PC-9 (cell line): ENCODE results near the gene ALG12. TPM values are rescaled to one million over a fixed set of nuclear protein-coding genes. Genes with fewer than 3 reads are reported as not detected.

Experiments used
- BruUV-seq: library from RNA; stranded (reverse); fragments of 400-500 nt; replicated peaks from 2 replicates; lab custom pipeline; 2021; lab: Mats Ljungman, UMichigan
- CTCF ChIA-PET: fragments of 300-600 bp; sonication (Branson Sonifier 250); formaldehyde crosslinking; loops from one replicate; lab custom pipeline; 2022; ENCODE audit warnings: antibody characterized with exemption; lab: Charles Lee
- POLR2A ChIA-PET: fragments of 300-600 bp; sonication (Branson Sonifier 250); formaldehyde crosslinking; loops from one replicate; lab custom pipeline; 2022; ENCODE audit warnings: antibody characterized with exemption; ENCODE audit not compliant: unreplicated experiment; lab: Charles Lee
- DNase-seq, 2 experiments: peaks; one replicate each; pipeline versions ENCODE4 v3.0.0 to v3.0.0-alpha.2; 2015 to 2022; ENCODE audit warnings: mixed read lengths in 1 of 2
- H2AFZ ChIP-seq: fragments of 200-600 bp; sonication (generic); 2 replicates; pipeline ENCODE4 v1.8.1; 2017; ENCODE audit warnings: antibody characterized with exemption
- H3F3A ChIP-seq: fragments of 200-600 bp; sonication (generic); 2 replicates; pipeline ENCODE4 v1.8.1; 2017; ENCODE audit warnings: antibody characterized with exemption, mild to moderate bottlenecking, low read depth; ENCODE audit not compliant: insufficient read depth
- H3K27ac ChIP-seq: fragments of 200-600 bp; sonication (generic); 2 replicates; pipeline ENCODE4 v1.6.1; 2016; ENCODE audit warnings: mixed run types
- H3K27me3 ChIP-seq: fragments of 200-600 bp; sonication (generic); 2 replicates; pipeline ENCODE4 v1.6.1; 2016; ENCODE audit warnings: low read depth, mixed run types; ENCODE audit not compliant: insufficient read depth
- H3K36me3 ChIP-seq: fragments of 200-600 bp; sonication (generic); 2 replicates; pipeline ENCODE4 v1.6.1; 2016; ENCODE audit warnings: low read depth, mixed run types
- H3K4me1 ChIP-seq: fragments of 200-600 bp; sonication (generic); replicated peaks from 2 replicates; pipeline ENCODE4 v1.6.1; 2016; ENCODE audit warnings: mixed run types; ENCODE audit not compliant: insufficient read depth
- H3K4me2 ChIP-seq: fragments of 200-600 bp; sonication (generic); 2 replicates; pipeline ENCODE4 v1.6.1; 2017; ENCODE audit warnings: mixed run types
- H3K4me3 ChIP-seq: fragments of 200-600 bp; sonication (generic); 2 replicates; pipeline ENCODE4 v1.6.1; 2016; ENCODE audit warnings: mixed run types
- H3K79me2 ChIP-seq: fragments of 200-600 bp; sonication (generic); 2 replicates; pipeline ENCODE4 v1.6.1; 2017; ENCODE audit warnings: low read depth, mixed run types
- H3K9me2 ChIP-seq: fragments of 200-600 bp; sonication (generic); 2 replicates; pipeline ENCODE4 v1.8.1; 2017; ENCODE audit warnings: mild to moderate bottlenecking; ENCODE audit not compliant: insufficient read depth
- H3K9me3 ChIP-seq: fragments of 200-600 bp; sonication (generic); 2 replicates; pipeline ENCODE4 v1.8.1; 2016; ENCODE audit warnings: low read depth; ENCODE audit not compliant: insufficient read depth
- H4K20me1 ChIP-seq: fragments of 200-600 bp; sonication (generic); 2 replicates; pipeline ENCODE4 v1.8.1; 2017; ENCODE audit not compliant: insufficient read depth
- EZH2 ChIP-seq: fragments of 200-600 bp; sonication (generic); IDR thresholded peaks from 2 replicates; pipeline ENCODE4 v1.8.0; 2017; ENCODE audit warnings: antibody characterized with exemption, low read depth
- intact Hi-C: fragments of 100-400 bp; cut with micrococcal nuclease; formaldehyde crosslinking; loops from one replicate; pipeline ENCODE4 v1.10.0; 2022; ENCODE audit not compliant: unreplicated experiment
- total RNA-seq: library from RNA; stranded (reverse); gene quantifications from 2 replicates; pipeline ENCODE4 v1.2.3, GENCODE V29; 2021
- TF ChIP-seq, protein P1 (sequence below): fragments of 200-600 bp; sonication (generic); conservative IDR thresholded peaks from 2 replicates; pipeline ENCODE4 v1.6.1; 2017; ENCODE audit warnings: mixed run types, antibody characterized with exemption, mild to moderate bottlenecking, moderate library complexity

ALG12 gene
- total RNA-seq, 1 experiment from 2014 or later, result 16.8 TPM

- ChIA-PET POLR2A (no interaction called here), CTCF (no interaction called here)
- H3F3A ChIP-seq, result peaks cover 15% of the 10 kb centered on the region; the same call in 1 of the 2 replicates
Observed at GRCh38 chr22:49893025-49893424, 25.2 kb downstream of the ALG12 start.

DNA sequence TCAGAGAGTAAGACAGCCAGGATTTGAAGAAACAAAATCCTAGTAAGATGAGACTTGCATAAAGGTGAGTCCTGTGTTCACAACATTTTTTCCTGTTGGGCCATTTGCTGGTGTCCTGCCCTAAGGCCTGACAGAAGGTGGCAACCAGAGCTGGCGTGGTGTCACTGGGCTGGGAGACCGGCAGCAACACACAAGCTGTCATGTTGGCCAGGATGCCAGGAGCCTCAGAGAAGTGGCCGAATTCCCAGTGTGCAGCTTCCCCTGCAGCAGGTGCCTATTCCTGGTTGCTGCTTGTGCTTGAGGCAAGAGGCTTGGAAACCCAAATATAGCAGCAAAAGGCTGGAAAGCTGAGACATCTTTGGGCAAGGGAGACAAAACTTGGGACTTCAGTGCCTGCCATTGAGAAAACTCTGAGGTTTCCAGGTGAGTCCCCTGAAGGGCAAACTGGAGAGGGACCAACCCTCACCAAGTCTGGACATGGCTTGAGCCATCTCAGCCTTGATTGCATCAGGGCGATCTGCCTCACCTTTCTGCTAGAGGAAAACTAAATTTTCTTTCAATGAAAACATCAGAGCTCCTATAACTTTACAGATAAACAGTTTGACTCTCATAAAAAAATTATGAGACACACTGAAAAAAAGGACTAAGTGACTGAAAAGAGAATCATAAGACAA, 25.9 kb downstream of the ALG12 start:
- intact Hi-C loops, result loop anchor here (10.0 kb wide), 1 partner anchor 78 kb away; no protein-coding TSS in a partner anchor
- H4K20me1 ChIP-seq, result peaks cover 8% of the 10 kb centered on the region
- no peaks in the 10 kb centered on the region for H3K79me2 ChIP-seq
- ChIA-PET CTCF (no interaction called here), POLR2A (interaction anchor here (0.6 kb wide), 1 partner anchor 22 kb away, joined by 3 read pairs; no protein-coding TSS in a partner anchor)
- no peaks in the 10 kb centered on the region for H3K27me3 ChIP-seq
- H3K4me3 ChIP-seq, result no peak overlapping the region
- no peak overlapping the region for H3K4me2 ChIP-seq
- peaks cover 22% of the 10 kb centered on the region for H3K36me3 ChIP-seq
- no peaks in the 10 kb centered on the region for H3K4me1 ChIP-seq
- H3K27ac ChIP-seq, result no peak overlapping the region
- no peaks in the 10 kb centered on the region for H3K9me2 ChIP-seq
- H2AFZ ChIP-seq, result no peak overlapping the region
- TF ChIP-seq, protein P1, sequence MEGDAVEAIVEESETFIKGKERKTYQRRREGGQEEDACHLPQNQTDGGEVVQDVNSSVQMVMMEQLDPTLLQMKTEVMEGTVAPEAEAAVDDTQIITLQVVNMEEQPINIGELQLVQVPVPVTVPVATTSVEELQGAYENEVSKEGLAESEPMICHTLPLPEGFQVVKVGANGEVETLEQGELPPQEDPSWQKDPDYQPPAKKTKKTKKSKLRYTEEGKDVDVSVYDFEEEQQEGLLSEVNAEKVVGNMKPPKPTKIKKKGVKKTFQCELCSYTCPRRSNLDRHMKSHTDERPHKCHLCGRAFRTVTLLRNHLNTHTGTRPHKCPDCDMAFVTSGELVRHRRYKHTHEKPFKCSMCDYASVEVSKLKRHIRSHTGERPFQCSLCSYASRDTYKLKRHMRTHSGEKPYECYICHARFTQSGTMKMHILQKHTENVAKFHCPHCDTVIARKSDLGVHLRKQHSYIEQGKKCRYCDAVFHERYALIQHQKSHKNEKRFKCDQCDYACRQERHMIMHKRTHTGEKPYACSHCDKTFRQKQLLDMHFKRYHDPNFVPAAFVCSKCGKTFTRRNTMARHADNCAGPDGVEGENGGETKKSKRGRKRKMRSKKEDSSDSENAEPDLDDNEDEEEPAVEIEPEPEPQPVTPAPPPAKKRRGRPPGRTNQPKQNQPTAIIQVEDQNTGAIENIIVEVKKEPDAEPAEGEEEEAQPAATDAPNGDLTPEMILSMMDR, result no peak
- no peak for TF ChIP-seq EZH2
- no peak for DNase-seq
- BruUV-seq, result no TSS peak
- H3F3A ChIP-seq, result peaks cover 15% of the 10 kb centered on the region; the same call in 1 of the 2 replicates
- no peaks in the 10 kb centered on the region for H3K9me3 ChIP-seq

More at GRCh38 chr22:49893025-49893424, 25.2 kb downstream of the ALG12 start:
- no TSS peak for BruUV-seq
- H3K27ac ChIP-seq, result no peak overlapping the region
- no peaks in the 10 kb centered on the region for H3K9me3 ChIP-seq
- peaks cover 15% of the 10 kb centered on the region for H3K36me3 ChIP-seq
- no peak overlapping the region for H3K4me3 ChIP-seq
- H2AFZ ChIP-seq, result no peak overlapping the region
- no peak for TF ChIP-seq EZH2
- TF ChIP-seq, protein P1, result no peak
- H3K79me2 ChIP-seq, result no peaks in the 10 kb centered on the region
- H4K20me1 ChIP-seq, result peaks cover 8% of the 10 kb centered on the region
- H3K9me2 ChIP-seq, result no peaks in the 10 kb centered on the region
- no peak overlapping the region for H3K4me2 ChIP-seq
- H3K4me1 ChIP-seq, result no peaks in the 10 kb centered on the region
- intact Hi-C loops, result loop anchor here (10.0 kb wide), 1 partner anchor 78 kb away; no protein-coding TSS in a partner anchor
- H3K27me3 ChIP-seq, result no peaks in the 10 kb centered on the region
- DNase-seq, result no peak

DNA sequence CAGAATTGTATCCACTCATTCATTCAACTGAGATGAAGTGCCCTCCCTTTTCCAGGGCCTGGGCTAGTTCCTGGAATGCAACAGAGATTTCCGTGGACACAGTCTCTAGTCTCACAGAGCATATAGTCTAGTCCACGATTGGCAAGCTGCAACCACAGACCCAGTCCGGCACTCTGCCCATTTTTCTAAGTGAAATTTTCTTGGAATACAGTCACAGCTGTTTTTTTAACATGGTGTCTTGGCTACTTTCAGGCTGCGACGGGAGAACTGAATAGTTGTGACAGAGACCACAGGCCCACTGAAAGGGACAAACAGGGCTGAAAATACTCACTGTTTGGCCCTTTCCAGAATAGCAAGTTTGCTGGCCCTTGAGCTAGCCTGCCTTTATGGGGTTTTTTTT, 29.2 kb downstream of the ALG12 start:
- POLR2A ChIA-PET, result no interaction called here
- DNase-seq, result no peak

More for the DNA sequence above, 29.2 kb downstream of the ALG12 start:
- intact Hi-C loops, result no loop called here
- no peaks in the 10 kb centered on the region for H3K79me2 ChIP-seq
- no peak overlapping the region for H3K4me2 ChIP-seq
- H3K9me3 ChIP-seq, result no peaks in the 10 kb centered on the region
- H3K27me3 ChIP-seq, result no peaks in the 10 kb centered on the region
- no peaks in the 10 kb centered on the region for H3K9me2 ChIP-seq
- no TSS peak for BruUV-seq
- H3F3A ChIP-seq, result 0 out of 2 replicates have a peak, but pooled peaks cover 8% of the 10 kb centered on the region
- peaks cover 13% of the 10 kb centered on the region; the same call in 1 of the 2 replicates for H4K20me1 ChIP-seq
- CTCF ChIA-PET, result no interaction called here
- H3K4me1 ChIP-seq, result no peaks in the 10 kb centered on the region
- H3K4me3 ChIP-seq, result no peak overlapping the region
- no peak overlapping the region for H2AFZ ChIP-seq
- no peak overlapping the region for H3K27ac ChIP-seq
- TF ChIP-seq, protein P1, result no peak
- TF ChIP-seq EZH2, result no peak
- H3K36me3 ChIP-seq, result peaks cover 34% of the 10 kb centered on the region
